Mesendoderm (in vitro differentiated cells): ENCODE data around the gene TNS1.

Experiments used
- DNase-seq: peaks from one replicate; pipeline ENCODE4 v3.0.0; 2013
- H2AK5ac ChIP-seq: 2 replicates; pipeline ENCODE4 v1.6.1; 2013; ENCODE audit warnings: low read length, inconsistent platforms
- H2BK120ac ChIP-seq: 2 replicates; pipeline ENCODE4 v1.6.1; 2013; ENCODE audit warnings: low read depth, mild to moderate bottlenecking, low read length, moderate library complexity, mixed read lengths
- H2BK15ac ChIP-seq: replicated peaks from 2 replicates; pipeline ENCODE4 v1.6.1; 2013; ENCODE audit warnings: low read depth, mild to moderate bottlenecking, moderate library complexity
- H2BK5ac ChIP-seq: 2 replicates; pipeline ENCODE4 v1.6.1; 2013; ENCODE audit warnings: low read length, inconsistent platforms
- H3K18ac ChIP-seq: 2 replicates; pipeline ENCODE4 v1.6.1; 2013; ENCODE audit warnings: mild to moderate bottlenecking, low read length, mixed read lengths
- H3K23ac ChIP-seq: one replicate; pipeline ENCODE4 v1.6.1; 2013; ENCODE audit warnings: low read length
- H3K27ac ChIP-seq: 2 replicates; pipeline ENCODE4 v1.5.1; 2013; ENCODE audit warnings: low read depth, mild to moderate bottlenecking, inconsistent platforms, low read length, moderate library complexity
- H3K27me3 ChIP-seq: 2 replicates; pipeline ENCODE4 v1.6.1; 2013; ENCODE audit warnings: low read length, control low read depth, mild to moderate bottlenecking, inconsistent platforms; ENCODE audit not compliant: insufficient read depth, poor library complexity
- H3K36me3 ChIP-seq: 2 replicates; pipeline ENCODE4 v1.6.1; 2013; ENCODE audit warnings: low read length, inconsistent platforms; ENCODE audit not compliant: control insufficient read depth, insufficient read depth
- H3K4ac ChIP-seq: one replicate; pipeline ENCODE4 v1.6.1; 2013; ENCODE audit warnings: low read depth, mild to moderate bottlenecking, low read length, moderate library complexity
- H3K4me1 ChIP-seq: 2 replicates; pipeline ENCODE4 v1.6.1; 2013; ENCODE audit warnings: low read depth, low read length, inconsistent platforms; ENCODE audit not compliant: control insufficient read depth
- H3K4me2 ChIP-seq: 2 replicates; pipeline ENCODE4 v1.6.1; 2013; ENCODE audit warnings: low read length
- H3K4me3 ChIP-seq: 2 replicates; pipeline ENCODE4 v1.5.1; 2013; ENCODE audit warnings: mild to moderate bottlenecking, low read length
- H3K56ac ChIP-seq: one replicate; pipeline ENCODE4 v1.6.1; 2013; ENCODE audit warnings: low read length
- H3K79me1 ChIP-seq: 2 replicates; pipeline ENCODE4 v1.6.1; 2013; ENCODE audit warnings: low read length, inconsistent platforms
- H3K79me2 ChIP-seq: 2 replicates; pipeline ENCODE4 v1.6.1; 2013; ENCODE audit warnings: mild to moderate bottlenecking, low read length; ENCODE audit not compliant: control insufficient read depth, insufficient read depth
- H3K9ac ChIP-seq: 2 replicates; pipeline ENCODE4 v1.6.1; 2013; ENCODE audit warnings: low read length, inconsistent platforms
- H4K5ac ChIP-seq: one replicate; pipeline ENCODE4 v1.6.1; 2013; ENCODE audit warnings: low read length
- H4K8ac ChIP-seq: one replicate; pipeline ENCODE4 v1.6.1; 2013; ENCODE audit warnings: low read depth, mild to moderate bottlenecking, control low read depth, low read length, moderate library complexity
- WGBS: extraction: QIAGEN DNeasy Blood & Tissue Kit; methylation state at CpG from one replicate; pipeline ENCODE4 v1.1.7; 2013; ENCODE audit warnings: low lambda C conversion rate, missing lambda C conversion rate; ENCODE audit not compliant: insufficient coverage; ENCODE audit errors: extremely low coverage; 5-methylcytosine and 5-hydroxymethylcytosine counted together

The TNS1 gene

GRCh38 chr2:217861334-217861877 lies 141.4 kb downstream of the TNS1 start:
- WGBS: no CpG with 5 or more reads among the region's 5 CpGs
- no peaks in the 10 kb centered on the region for H3K36me3 ChIP-seq
- H2BK15ac ChIP-seq: no peak overlapping the region
- H2BK5ac ChIP-seq: no peak overlapping the region
- peaks cover 4% of the 10 kb centered on the region for H3K4me1 ChIP-seq
- H3K4ac ChIP-seq: no peak overlapping the region
- H3K4me3 ChIP-seq: no peak overlapping the region
- no peaks in the 10 kb centered on the region for H3K27me3 ChIP-seq
- no peak overlapping the region for H3K27ac ChIP-seq
- no peak overlapping the region for H3K18ac ChIP-seq
- no peak overlapping the region for H4K8ac ChIP-seq
- no peaks in the 10 kb centered on the region for H3K79me2 ChIP-seq
- H3K56ac ChIP-seq: no peak overlapping the region
- H2AK5ac ChIP-seq: no peak overlapping the region
- H2BK120ac ChIP-seq: no peak overlapping the region
- H3K9ac ChIP-seq: no peak overlapping the region
- no peaks in the 10 kb centered on the region for H3K79me1 ChIP-seq
- H3K4me2 ChIP-seq: no peak overlapping the region
- no peak overlapping the region for H4K5ac ChIP-seq
- DNase-seq: no peak
- H3K23ac ChIP-seq: no peak overlapping the region

- Histone ChIP-seq H2BK5ac (no peak overlapping the region), H4K5ac (no peak overlapping the region), H2BK15ac (no peak overlapping the region), H3K4ac (no peak overlapping the region), H3K79me2 (no peaks in the 10 kb centered on the region), H3K18ac (no peak overlapping the region), H2AK5ac (no peak overlapping the region), H3K4me3 (no peak overlapping the region), H3K79me1 (no peaks in the 10 kb centered on the region), H3K9ac (no peak overlapping the region), H3K4me2 (no peak overlapping the region), H3K23ac (no peak overlapping the region), H3K36me3 (no peaks in the 10 kb centered on the region), H3K27me3 (no peaks in the 10 kb centered on the region), H3K4me1 (peaks cover 4% of the 10 kb centered on the region), H2BK120ac (no peak overlapping the region), H3K27ac (no peak overlapping the region), H4K8ac (no peak overlapping the region), H3K56ac (no peak overlapping the region)
- no peak for DNase-seq
- WGBS: no CpG with 5 or more reads among the region's 5 CpGs
Observed at GRCh38 chr2:217859926-217860325, 142.9 kb downstream of the TNS1 start.

- Histone ChIP-seq H3K4ac (no peak overlapping the region), H3K56ac (no peak overlapping the region), H3K79me1 (no peaks in the 10 kb centered on the region), H2BK5ac (no peak overlapping the region), H3K79me2 (no peaks in the 10 kb centered on the region), H4K8ac (no peak overlapping the region), H3K27me3 (no peaks in the 10 kb centered on the region), H4K5ac (no peak overlapping the region), H3K4me2 (no peak overlapping the region), H3K4me3 (no peak overlapping the region), H3K18ac (no peak overlapping the region), H2BK15ac (no peak overlapping the region), H2AK5ac (no peak overlapping the region), H3K36me3 (no peaks in the 10 kb centered on the region), H2BK120ac (no peak overlapping the region), H3K4me1 (peaks cover 4% of the 10 kb centered on the region), H3K9ac (no peak overlapping the region), H3K23ac (no peak overlapping the region), H3K27ac (no peak overlapping the region)
- whole genome bisulfite sequencing: no CpG with 5 or more reads among the region's 11 CpGs
- DNase-seq: peak; percentile 45
Observed at GRCh38 chr2:217858519-217859491, 144.0 kb downstream of the TNS1 start.

- H3K18ac ChIP-seq: no peak overlapping the region
- no peak overlapping the region for H3K4me2 ChIP-seq
- no peaks in the 10 kb centered on the region for H3K79me1 ChIP-seq
- H3K27ac ChIP-seq: no peak overlapping the region
- H4K8ac ChIP-seq: no peak overlapping the region
- H3K23ac ChIP-seq: peak overlapping the region; percentile 80
- peaks cover 3% of the 10 kb centered on the region for H3K4me1 ChIP-seq
- H3K56ac ChIP-seq: peak overlapping the region; percentile 34
- no peak overlapping the region for H3K4ac ChIP-seq
- WGBS: no CpG with 5 or more reads among the region's 20 CpGs
- no peak overlapping the region for H4K5ac ChIP-seq
- no peak overlapping the region for H2BK120ac ChIP-seq
- DNase-seq: no peak
- H3K79me2 ChIP-seq: no peaks in the 10 kb centered on the region
- H3K9ac ChIP-seq: no peak overlapping the region
- H2AK5ac ChIP-seq: no peak overlapping the region
- no peaks in the 10 kb centered on the region for H3K36me3 ChIP-seq
- no peak overlapping the region for H2BK5ac ChIP-seq
- no peaks in the 10 kb centered on the region for H3K27me3 ChIP-seq
- H3K4me3 ChIP-seq: no peak overlapping the region
- no peak overlapping the region for H2BK15ac ChIP-seq
Observed at GRCh38 chr2:217857624-217858506, 144.9 kb downstream of the TNS1 start.

- Histone ChIP-seq H3K79me2 (no peaks in the 10 kb centered on the region), H3K4ac (no peak overlapping the region), H2BK15ac (no peak overlapping the region), H2BK5ac (no peak overlapping the region), H3K4me3 (no peak overlapping the region), H3K18ac (no peak overlapping the region), H3K27me3 (no peaks in the 10 kb centered on the region), H3K23ac (no peak overlapping the region), H3K79me1 (no peaks in the 10 kb centered on the region), H3K9ac (no peak overlapping the region), H2AK5ac (no peak overlapping the region), H3K4me2 (no peak overlapping the region), H3K36me3 (no peaks in the 10 kb centered on the region), H2BK120ac (no peak overlapping the region), H3K27ac (no peak overlapping the region), H4K5ac (no peak overlapping the region), H4K8ac (no peak overlapping the region), H3K4me1 (no peaks in the 10 kb centered on the region), H3K56ac (no peak overlapping the region)
- WGBS: no CpG with 5 or more reads among the region's 4 CpGs
- DNase-seq: no peak
Observed at GRCh38 chr2:217856871-217857270, 145.9 kb downstream of the TNS1 start.
